Endothelial cell of umbilical vein (primary cell): ENCODE data around the gene SORCS2. TPM values are rescaled to one million over a fixed set of nuclear protein-coding genes. Genes with fewer than 3 reads are reported as not detected.

Experiments used
- BruUV-seq: library from RNA; stranded (reverse); fragments of 400-500 nt; replicated peaks from 2 replicates; lab custom pipeline; 2021; lab: Mats Ljungman, UMichigan
- CTCF ChIA-PET: fragments of 300-600, 350-600 bp; sonication (Branson Sonifier 250); formaldehyde crosslinking; loops from one replicate; lab custom pipeline; 2021; ENCODE audit warnings: antibody characterized with exemption, inconsistent platforms; lab: Charles Lee
- POLR2A ChIA-PET: fragments of 300-600, 350-600 bp; sonication (Branson Sonifier 250); formaldehyde crosslinking; loops from one replicate; lab custom pipeline; 2021; ENCODE audit warnings: antibody characterized with exemption, inconsistent platforms; lab: Charles Lee
- DNase-seq: peaks from one replicate; pipeline ENCODE4 v3.0.0-alpha.2; 2011; ENCODE audit warnings: low read depth, low spot score
- FAIRE-seq: peaks from 2 replicates; lab custom pipeline; 2011; peaks lifted over from hg19 to GRCh38; lab: Jason Lieb, UNC
- H2AFZ ChIP-seq: 2 replicates; pipeline ENCODE4 v1.6.0; 2012; ENCODE audit warnings: low read depth, low read length, control low read depth, inconsistent platforms
- H3K27ac ChIP-seq: 2 replicates; pipeline ENCODE4 v1.5.1; 2011; ENCODE audit warnings: low read depth, mild to moderate bottlenecking, control low read depth, low read length, moderate library complexity; ENCODE audit not compliant: insufficient read depth
- H3K27me3 ChIP-seq, 2 experiments: 2 replicates each; pipeline versions ENCODE4 v1.6.0 to v1.6.1; 2011; ENCODE audit warnings: low read length in 2 of 2, mixed read lengths in 1 of 2; ENCODE audit not compliant: control insufficient read depth in 2 of 2, insufficient read depth in 2 of 2
- H3K36me3 ChIP-seq, 2 experiments: 2 replicates in 1 of 2; 3 replicates in 1 of 2; pipeline ENCODE4 v1.5.1; 2011; ENCODE audit warnings: low read length in 2 of 2, mild to moderate bottlenecking in 1 of 2, moderate library complexity in 1 of 2; ENCODE audit not compliant: control insufficient read depth in 2 of 2, insufficient read depth in 2 of 2; ENCODE audit errors: extremely low read depth in 1 of 2
- H3K4me1 ChIP-seq: 3 replicates; pipeline ENCODE4 v1.5.1; 2011; ENCODE audit warnings: mild to moderate bottlenecking, low read length; ENCODE audit not compliant: control insufficient read depth, insufficient read depth; ENCODE audit errors: extremely low read depth
- H3K4me2 ChIP-seq: 2 replicates; pipeline ENCODE4 v1.6.1; 2011; ENCODE audit warnings: low read length, control low read depth, mixed read lengths; ENCODE audit not compliant: insufficient read depth
- H3K4me3 ChIP-seq, 3 experiments: fragments of 200-600 bp in 1 of 3; sonication (generic), shearing (Covaris generic) in 1 of 3; replicated peaks in 1 of 3; 2 replicates each; pipeline ENCODE4 v1.5.1; 2011 to 2016; ENCODE audit warnings: control low read depth in 3 of 3, low read length in 3 of 3, mild to moderate bottlenecking in 2 of 3, inconsistent platforms in 1 of 3, low read depth in 1 of 3, moderate library complexity in 1 of 3; ENCODE audit not compliant: insufficient read depth in 1 of 3
- H3K79me2 ChIP-seq: 2 replicates; pipeline ENCODE4 v1.6.0; 2012; ENCODE audit warnings: low read length, inconsistent platforms; ENCODE audit not compliant: control insufficient read depth, insufficient read depth
- H3K9ac ChIP-seq: replicated peaks from 2 replicates; pipeline ENCODE3; 2011; ENCODE audit warnings: low read length, control low read depth; ENCODE audit not compliant: insufficient read depth; ENCODE audit errors: extremely low read depth
- H3K9me1 ChIP-seq: replicated peaks from 3 replicates; pipeline ENCODE4 v1.6.0; 2011; ENCODE audit warnings: mild to moderate bottlenecking, low read length; ENCODE audit not compliant: control insufficient read depth, insufficient read depth; ENCODE audit errors: extremely low read depth
- H3K9me3 ChIP-seq: replicated peaks from 2 replicates; pipeline ENCODE4 v1.5.1; 2012; ENCODE audit warnings: low read length, inconsistent platforms; ENCODE audit not compliant: control insufficient read depth, insufficient read depth
- H4K20me1 ChIP-seq: replicated peaks from 2 replicates; pipeline ENCODE3; 2011; ENCODE audit warnings: mild to moderate bottlenecking, low read length; ENCODE audit not compliant: control insufficient read depth, insufficient read depth; ENCODE audit errors: extremely low read depth
- CTCF ChIP-seq, 2 donors: IDR thresholded peaks; 1 replicate in 1 of 2; 2 replicates in 1 of 2; pipeline ENCODE4 v1.5.1; 2011; ENCODE audit warnings: low read length in 2 of 2, mild to moderate bottlenecking in 2 of 2, moderate library complexity in 2 of 2, control low read depth in 1 of 2, inconsistent platforms in 1 of 2, low read depth in 1 of 2; ENCODE audit not compliant: insufficient read depth in 1 of 2; ENCODE audit errors: extremely low read depth in 1 of 2
- FOS ChIP-seq: IDR thresholded peaks from 2 replicates; pipeline ENCODE4 v1.6.1; 2011; ENCODE audit warnings: mild to moderate bottlenecking, low read length, moderate library complexity, borderline replicate concordance; ENCODE audit not compliant: insufficient read depth
- GATA2 ChIP-seq: IDR thresholded peaks from 2 replicates; pipeline ENCODE4 v1.7.0; 2011; ENCODE audit warnings: low read depth, mild to moderate bottlenecking, moderate library complexity, mixed read lengths, low read length; ENCODE audit not compliant: insufficient read length, insufficient read depth
- JUN ChIP-seq: IDR thresholded peaks from 2 replicates; pipeline ENCODE4 v1.6.1; 2011; ENCODE audit warnings: borderline replicate concordance, low read depth; ENCODE audit not compliant: insufficient read length, insufficient read depth
- MAX ChIP-seq: IDR thresholded peaks from 2 replicates; pipeline ENCODE4 v1.6.1; 2011; ENCODE audit not compliant: insufficient read depth, insufficient read length
- MYC ChIP-seq: IDR thresholded peaks from one replicate; pipeline ENCODE4 v1.6.1; 2011; ENCODE audit warnings: mild to moderate bottlenecking, low read depth, low read length
- POLR2A ChIP-seq: IDR thresholded peaks from 2 replicates; pipeline ENCODE4 v1.6.1; 2012; ENCODE audit warnings: low read depth, mild to moderate bottlenecking, control low read depth, low read length
- dilution Hi-C: fragments of 300-500 bp; cut with MboI; formaldehyde crosslinking; loops from one replicate; pipeline ENCODE4 v1.15.0; 2019; ENCODE audit warnings: low sequenced_read_pairs; ENCODE audit not compliant: extremely low pct_ligation_motif_present
- intact Hi-C: fragments of 100-400 bp; cut with micrococcal nuclease; formaldehyde crosslinking; loops from one replicate; pipeline ENCODE4 v1.10.0; 2022
- polyA plus RNA-seq, 4 experiments: library from polyadenylated mRNA; depleted of rRNA in 3 of 4; stranded (reverse) in 3 of 4; unstranded in 1 of 4; fragments of >200 nt; gene quantifications; 2 replicates each; pipeline versions ENCODE4 v1.2.1 to v1.2.3, GENCODE V29; 2011 to 2012; ENCODE audit warnings: missing spikeins in 1 of 4
- total RNA-seq: library from RNA; stranded (reverse); gene quantifications from 2 replicates; pipeline ENCODE4 v1.2.3, GENCODE V29; 2021

The SORCS2 gene
- total and polyA plus RNA-seq, 2 donors (not counting 3 experiments of a cell fraction or from before 2014, with no cell fraction given): not detected

- no peaks in the 10 kb centered on the region for H3K36me3 ChIP-seq
Observed at GRCh38 chr4:7738458-7739076, 546.2 kb downstream of the SORCS2 start.

More at GRCh38 chr4:7738458-7739076, 546.2 kb downstream of the SORCS2 start:
- Histone ChIP-seq H4K20me1 (no peaks in the 10 kb centered on the region), H3K9me1 (no peaks in the 10 kb centered on the region), H3K9ac (no peak overlapping the region), H3K9me3 (no peaks in the 10 kb centered on the region), H3K79me2 (no peaks in the 10 kb centered on the region), H3K4me1 (no peaks in the 10 kb centered on the region), H3K4me2 (no peak overlapping the region), H3K27ac (no peak overlapping the region), H3K27me3 (peaks cover 0 to 2% of the 10 kb centered on the region in 2 experiments), H2AFZ (no peak overlapping the region), H3K4me3 (no peak overlapping the region)
- dilution Hi-C loops: no loop called here
- no peak for DNase-seq
- no TSS peak for BruUV-seq
- no peak for FAIRE-seq
- TF ChIP-seq JUN (no peak), POLR2A (no peak), FOS (no peak), MAX (no peak), GATA2 (no peak), MYC (no peak), CTCF (IDR thresholded peaks at IDR 0.05; ENCODE audit: extremely low read depth in 1 of 2, insufficient read depth in 1 of 2, low read depth in 1 of 2, low read length in 2 of 2) (no peak)
- ChIA-PET CTCF (no interaction called here), POLR2A (no interaction called here)
- intact Hi-C loops: no loop called here
